GM19035 (cell line): ENCODE data around the gene COQ10A.

Source experiments
- ATAC-seq: cut with Tn5 transposase; IDR thresholded peaks from one replicate; pipeline ENCODE4 v1.9.1; 2021; ENCODE audit not compliant: unreplicated experiment

The COQ10A gene

DNA sequence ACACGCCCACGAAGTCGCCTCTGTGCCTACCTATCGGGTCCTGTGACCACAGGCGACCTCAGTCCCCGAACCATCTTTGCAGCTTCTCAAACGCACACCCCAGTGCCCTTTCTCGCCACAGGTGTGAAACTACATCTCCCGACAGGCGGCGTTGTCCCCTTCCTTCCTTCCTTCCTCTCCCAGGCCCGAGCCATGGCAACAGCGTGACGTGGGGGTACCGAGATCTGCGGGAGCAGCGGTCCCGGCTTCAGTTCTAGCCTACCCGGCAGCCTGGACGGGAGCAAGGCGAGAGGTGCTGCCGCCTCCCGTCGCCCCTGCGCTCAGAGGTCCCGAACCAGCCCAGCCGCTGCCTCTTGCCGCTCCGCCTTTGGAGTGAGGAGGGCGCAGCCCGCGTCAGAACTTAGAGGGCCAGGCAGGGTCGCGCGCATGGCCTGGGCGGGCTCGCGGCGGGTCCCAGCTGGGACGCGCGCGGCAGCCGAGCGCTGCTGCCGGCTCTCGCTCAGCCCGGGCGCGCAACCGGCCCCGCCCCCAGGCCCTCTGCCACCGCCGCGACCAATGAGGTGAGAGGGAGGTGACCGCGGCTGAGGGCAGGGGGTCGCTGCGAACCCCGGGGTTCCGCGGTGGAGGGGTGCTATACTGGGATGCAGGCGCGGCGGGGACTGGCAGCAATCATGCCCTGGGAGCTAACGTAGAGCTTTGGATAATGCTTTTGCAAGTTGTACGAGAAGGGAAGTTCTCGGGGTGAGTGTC lies at the start of gene COQ10A:
TSS of gene COQ10A (plus strand) at position 250 of the 750 bp plus-strand sequence. CDS start at position 427, 177 bp downstream.
- peak; percentile 91 for ATAC-seq

DNA sequence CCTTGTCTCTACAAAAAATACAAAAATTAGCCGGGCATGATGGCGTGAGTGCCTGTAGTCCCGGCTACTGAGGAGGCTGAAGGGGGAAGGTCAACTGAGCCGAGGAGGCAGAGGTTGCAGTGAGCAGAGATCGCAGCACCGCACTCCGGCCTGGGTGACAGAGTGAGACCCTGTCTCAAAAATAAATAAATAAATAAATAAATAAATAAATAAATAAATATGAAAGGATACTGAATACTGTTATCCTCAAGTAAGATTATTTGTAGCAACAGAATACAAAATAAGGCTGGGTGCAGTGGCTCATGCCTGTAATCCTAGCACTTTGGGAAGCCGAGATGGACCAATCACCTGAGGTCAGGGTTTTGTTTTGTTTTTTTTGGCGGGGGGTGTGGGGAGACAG lies 46.9 kb upstream of the COQ10A start:
- no peak for ATAC-seq

GRCh38 chr12:56220611-56221231 lies 46.0 kb upstream of the COQ10A start:
- no peak for ATAC-seq

GRCh38 chr12:56221232-56221756 lies 45.4 kb upstream of the COQ10A start:
- peak; percentile 25 for ATAC-seq

DNA sequence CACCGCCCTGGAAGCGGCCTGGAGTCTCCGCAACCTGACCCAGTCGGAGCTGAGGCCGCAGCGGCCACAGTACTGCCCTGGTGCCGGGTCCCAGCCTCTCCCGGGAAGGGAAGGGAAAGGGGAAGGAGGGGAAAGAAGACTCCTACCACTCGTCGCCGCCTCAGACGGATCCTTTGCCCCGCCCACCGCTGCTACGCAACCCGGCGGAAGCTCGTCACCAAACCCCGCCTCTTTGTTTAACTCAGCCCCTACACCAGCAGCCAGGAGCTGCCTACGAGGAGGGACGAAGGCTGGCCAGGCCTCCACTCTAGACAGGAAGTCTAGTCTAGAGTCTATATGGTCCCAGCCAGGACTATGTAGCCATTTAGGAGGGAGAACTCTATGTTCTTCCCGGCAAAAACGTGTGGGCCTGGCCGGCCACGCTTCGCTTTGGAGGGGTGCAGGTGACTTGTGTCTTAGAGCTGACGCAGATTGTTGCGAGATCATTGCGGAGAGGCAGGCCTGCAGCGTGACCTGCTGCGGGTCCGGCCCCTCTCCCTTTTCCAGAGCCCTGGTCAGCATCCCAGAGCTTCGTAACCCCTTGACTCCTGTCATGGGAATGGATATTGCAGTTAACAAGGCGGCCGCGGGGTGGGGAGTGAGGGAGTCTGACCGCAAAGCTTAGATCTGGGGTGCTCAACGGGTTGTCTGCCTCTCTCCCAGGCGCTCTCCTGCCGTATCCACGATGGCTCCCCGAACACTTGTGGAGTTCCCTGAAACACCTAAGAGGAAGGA lies 44.8 kb upstream of the COQ10A start, which contains the start of gene RNF41:
TSS of gene RNF41 (minus strand) at position 166 of the 774 bp plus-strand sequence. CDS start 7,875 bp downstream, outside the sequence.
- peak; percentile 73 for ATAC-seq

DNA sequence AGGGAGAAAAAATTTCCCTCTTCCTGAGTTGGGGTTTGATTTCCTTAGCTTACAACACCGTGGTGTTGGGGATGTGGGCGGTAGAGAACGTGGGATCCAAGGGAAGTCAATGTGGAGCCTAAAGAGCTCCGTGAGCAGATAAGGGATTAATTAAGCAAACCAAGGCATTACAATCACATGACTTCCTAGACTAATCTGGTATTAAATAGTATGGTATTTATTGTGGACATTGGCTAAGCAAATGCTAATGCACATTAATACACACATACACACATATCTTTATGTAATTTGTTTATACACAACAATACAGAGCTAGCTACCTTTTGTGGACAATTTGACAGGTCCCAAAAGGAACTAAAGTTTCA lies 44.2 kb upstream of the COQ10A start:
- ATAC-seq, result no peak

DNA sequence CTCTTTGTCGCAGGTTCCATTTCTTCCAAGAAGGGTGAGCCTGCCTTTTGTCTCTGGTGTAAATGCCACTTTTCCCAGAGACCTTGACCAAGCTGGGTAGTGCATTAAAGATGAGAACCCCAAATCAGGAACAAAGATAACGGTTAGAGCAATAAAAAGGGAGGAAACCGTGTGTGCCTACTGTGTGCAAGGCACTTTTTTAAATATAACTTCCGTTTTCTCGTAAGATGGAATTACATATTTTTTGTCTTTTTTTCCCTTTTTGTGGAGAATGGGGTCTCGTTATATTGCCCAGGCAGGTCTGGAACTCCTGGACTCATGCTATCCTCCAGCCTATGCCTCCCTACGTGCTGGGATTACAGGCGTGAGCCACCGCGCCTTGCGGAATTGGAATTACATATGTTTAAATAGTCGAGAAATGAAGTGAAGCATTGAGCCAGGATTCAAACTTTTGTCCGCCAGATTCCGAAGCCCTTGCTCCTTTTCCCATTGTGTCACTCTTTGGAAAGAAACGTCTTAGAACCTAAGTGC lies 43.1 kb upstream of the COQ10A start:
- no peak for ATAC-seq

DNA sequence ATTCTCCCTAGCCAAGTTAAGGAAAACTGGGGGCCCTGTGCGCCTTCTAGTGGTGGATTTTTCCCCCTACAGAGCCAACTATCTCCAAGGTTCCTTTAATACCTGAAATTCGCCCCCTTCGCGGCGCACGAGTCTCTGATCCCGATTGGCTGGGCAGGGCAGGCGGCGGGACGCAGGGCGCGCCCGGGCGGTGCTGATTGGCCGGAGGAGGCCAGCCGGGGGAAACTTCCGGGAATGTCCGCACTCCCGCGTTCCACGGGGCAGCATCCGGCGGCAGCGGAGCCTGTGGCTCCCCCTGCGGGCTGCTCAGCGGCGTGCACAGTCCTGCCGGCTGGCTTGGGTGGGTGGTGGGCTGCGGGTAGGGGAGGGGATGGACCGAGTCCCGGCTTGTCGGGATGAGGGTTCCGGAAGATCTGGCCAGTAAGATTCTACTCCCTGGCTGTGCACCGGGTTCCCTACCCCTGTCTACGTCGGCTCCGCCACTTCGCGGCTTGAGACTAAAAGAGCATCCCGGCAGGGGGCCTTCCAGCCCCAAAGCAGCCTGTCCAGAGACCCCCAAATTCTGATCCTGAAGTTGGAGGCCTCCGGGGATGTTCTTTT lies 42.5 kb upstream of the COQ10A start, which contains the start of gene NABP2:
TSS of gene NABP2 (plus strand) at position 241 of the 600 bp plus-strand sequence. CDS start 515 bp downstream, outside the sequence.
- peak; percentile 79 for ATAC-seq

DNA sequence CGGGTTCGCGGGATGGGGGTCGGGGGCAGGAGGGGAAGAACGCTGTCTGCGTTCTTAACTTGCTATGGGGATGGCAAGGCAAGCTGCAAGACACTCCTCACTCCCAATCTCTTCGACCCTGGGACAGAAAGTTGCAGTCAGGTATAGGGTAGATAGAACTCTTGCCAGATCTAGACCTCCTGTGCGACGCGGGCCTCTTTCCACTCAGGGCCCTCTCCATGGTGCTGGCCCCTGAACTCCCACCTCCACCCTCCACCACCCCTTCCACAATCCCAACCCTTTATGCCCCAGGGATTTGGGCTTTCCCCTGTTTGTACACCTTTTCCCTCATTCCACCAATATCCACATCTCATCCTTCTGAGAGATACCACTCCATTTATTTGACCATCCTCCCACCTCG lies 41.8 kb upstream of the COQ10A start:
- no peak for ATAC-seq

DNA sequence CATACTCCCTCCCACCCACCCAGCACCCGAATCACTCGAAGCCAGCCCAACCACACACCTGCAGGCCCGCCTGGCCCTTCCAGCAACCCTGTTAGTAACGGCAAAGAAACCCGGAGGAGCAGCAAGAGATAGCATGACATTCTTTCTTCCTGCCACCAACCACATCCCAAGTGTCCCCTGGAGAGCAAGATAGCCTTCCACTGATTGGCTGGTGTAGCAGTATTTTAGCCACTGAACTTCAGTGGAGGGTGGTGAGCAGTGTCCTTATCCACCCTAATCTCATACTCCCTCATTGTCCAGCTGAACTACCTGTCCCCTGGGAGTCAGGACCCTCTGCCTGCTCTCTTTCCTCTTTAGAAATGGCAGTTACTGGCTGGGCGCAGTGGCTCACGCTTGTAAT lies 37.7 kb upstream of the COQ10A start:
- ATAC-seq, result no peak

- no peak for ATAC-seq
Measured at GRCh38 chr12:56229916-56230431, 36.8 kb upstream of the COQ10A start, which contains the start of gene SLC39A5. Gene SLC39A5, plus strand, starts transcription at chr12:56230051. Its CDS starts 1,224 bp downstream, at chr12:56231275.

DNA sequence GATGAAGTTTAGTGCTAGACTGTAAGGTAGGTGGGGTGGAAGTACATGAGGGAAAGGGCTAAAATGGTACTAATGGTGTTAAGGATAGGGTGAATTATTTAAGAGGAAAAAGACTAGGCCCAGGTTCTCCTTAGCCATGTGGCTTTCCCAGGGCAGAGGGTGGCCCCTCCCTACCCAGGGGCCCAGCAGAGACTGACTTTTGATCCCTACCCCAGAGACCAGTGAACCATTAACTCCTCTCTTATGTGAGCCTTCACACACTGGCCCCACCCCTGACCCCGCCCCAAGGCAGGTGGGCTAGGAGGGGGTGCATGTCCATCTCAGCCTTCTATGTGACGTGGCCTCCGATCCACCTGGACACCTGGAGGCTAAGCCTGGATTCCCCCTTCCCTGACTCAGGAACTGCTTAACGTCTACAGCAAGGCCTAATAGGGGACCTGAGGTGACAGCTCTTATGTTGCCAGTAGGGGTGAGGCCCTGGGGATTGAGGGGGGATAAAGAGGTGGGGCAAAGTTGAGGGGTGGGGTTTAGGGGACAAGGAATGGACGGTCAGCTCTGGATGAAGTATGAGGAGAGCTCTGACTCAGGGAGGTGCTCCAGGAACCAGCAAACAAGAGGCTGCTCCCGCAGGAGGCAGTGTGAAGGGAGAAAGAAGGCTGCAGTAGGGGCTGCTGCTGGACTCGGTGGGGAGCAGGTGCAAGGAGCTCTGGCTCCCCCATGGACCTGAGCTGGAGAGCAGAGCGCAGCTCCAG lies 36.1 kb upstream of the COQ10A start:
- no peak for ATAC-seq

- no peak for ATAC-seq
Measured at GRCh38 chr12:56231184-56231582, 35.6 kb upstream of the COQ10A start.

DNA sequence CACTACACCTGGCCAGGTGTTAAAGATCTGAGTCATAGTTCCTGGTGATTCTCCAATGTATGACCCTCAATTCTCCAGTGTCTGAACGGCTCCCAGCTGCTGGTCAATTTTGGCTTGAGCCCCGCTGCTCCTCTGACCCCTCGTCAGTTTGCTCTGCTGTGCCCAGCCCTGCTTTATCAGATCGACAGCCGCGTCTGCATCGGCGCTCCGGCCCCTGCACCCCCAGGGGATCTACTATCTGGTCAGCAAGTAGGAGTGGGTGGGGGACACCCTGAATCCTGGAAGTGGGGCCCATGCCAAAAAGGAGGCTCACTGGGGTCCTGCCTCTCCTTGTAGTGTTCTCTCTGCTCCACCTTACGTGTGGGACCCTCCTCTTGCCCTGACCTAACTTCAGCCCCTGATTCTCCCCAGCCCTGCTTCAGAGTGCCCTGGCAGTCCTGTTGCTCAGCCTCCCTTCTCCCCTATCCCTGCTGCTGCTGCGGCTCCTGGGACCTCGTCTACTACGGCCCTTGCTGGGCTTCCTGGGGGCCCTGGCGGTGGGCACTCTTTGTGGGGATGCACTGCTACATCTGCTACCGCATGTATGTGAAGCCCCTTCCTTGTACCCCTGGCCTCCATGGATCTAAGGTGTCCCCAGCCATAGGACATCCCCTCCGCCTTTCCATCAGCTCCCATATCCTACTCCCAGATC lies 31.9 kb upstream of the COQ10A start:
- no peak for ATAC-seq

DNA sequence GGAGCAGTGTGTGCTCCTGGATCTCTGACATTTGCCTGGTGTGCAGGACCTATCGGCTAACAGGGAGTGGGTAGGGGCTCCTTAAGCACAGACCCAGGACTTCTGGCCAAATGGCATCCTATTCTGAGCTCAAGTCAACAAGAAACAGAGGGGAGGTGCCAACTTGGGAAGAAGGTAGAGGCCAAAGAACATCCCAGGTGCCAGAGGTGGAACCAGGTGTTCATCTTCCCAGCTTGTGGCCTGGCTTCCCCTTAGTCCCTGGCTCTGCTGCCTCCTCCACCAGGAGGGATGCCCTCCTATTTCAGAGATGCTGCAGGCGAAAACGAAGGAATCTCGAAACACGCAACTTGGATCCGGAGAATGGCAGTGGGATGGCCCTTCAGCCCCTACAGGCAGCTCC lies 30.7 kb upstream of the COQ10A start:
- ATAC-seq, result no peak

- ATAC-seq, result no peak
Measured at GRCh38 chr12:56236985-56237384, 29.8 kb upstream of the COQ10A start.

DNA sequence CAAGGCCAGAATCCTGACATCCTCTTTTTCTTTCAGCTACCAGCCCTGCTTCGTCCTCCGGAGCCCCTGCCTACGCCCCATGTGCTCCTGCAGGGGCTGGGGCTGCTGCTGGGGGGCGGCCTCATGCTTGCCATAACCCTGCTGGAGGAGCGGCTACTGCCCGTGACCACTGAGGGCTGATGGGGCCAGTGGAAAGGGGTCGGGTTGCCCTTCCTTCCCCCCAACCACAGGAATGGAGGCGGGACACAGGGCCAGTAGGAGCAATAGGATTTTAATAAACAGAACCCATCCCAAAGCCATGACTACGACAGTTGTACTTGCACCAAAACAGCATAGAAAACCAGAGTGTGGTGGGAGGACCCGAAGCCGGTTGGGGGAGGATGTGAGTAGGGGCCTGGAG lies 29.2 kb upstream of the COQ10A start:
- ATAC-seq, result no peak

GRCh38 chr12:56241424-56242303 lies 25.1 kb upstream of the COQ10A start:
- no peak for ATAC-seq
